HG03460 (cell line): ENCODE measurements around the gene HTR3C.

Experiments used
- ATAC-seq: cut with Tn5 transposase; IDR thresholded peaks from one replicate; pipeline ENCODE4 v1.9.1; 2021; ENCODE audit not compliant: unreplicated experiment

Gene HTR3C

GRCh38 chr3:184082465-184082864 lies 29.6 kb downstream of the HTR3C start:
- ATAC-seq, result no peak

DNA sequence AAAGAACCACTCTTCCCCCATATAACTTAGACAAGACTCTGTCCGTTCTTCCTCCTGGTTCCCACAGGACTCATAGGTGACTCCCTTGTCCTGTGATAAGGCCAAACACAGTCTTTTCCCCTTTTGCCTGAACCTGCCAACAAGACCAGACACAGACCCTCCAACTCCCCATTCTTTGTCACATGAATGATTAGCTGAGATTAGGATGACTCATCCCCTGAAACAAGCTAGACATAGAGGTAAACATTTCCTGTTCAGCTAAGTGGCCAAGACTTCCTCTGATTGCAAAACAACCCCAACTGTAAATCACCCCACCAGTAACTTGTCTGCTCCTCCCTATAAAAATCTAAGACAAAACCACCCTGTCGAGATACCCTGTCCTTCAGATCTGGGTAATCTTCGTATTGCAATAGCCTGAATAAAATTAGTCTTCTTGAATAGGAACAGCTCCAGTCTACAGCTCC lies 32.6 kb downstream of the HTR3C start:
- no peak for ATAC-seq

- ATAC-seq, result no peak
Measured at GRCh38 chr3:184092199-184092598, 39.4 kb downstream of the HTR3C start.

GRCh38 chr3:184096811-184097383 lies 44.0 kb downstream of the HTR3C start, which contains the start of gene HTR3E:
HTR3E (plus strand) TSS chr3:184097064; CDS start chr3:184097530, 466 bp downstream.
- no peak for ATAC-seq

DNA sequence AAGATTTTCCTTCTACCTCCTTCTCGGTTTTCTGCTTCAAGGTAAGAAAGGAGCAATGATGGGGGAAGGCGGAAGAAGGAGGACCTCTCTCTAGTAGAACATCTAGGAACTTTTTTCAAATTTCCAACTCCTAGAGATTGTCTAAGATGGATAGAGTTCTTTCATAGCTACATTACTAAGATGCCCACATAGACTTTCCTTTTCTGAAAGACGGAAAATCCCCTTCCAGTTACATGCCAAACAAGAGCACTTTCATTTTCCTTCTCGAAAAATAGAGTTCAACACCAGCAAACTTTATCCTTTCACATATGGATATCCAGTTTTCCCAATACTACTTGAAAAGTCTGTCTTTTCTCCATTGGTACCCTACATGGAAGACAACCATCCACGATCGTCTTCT lies 44.7 kb downstream of the HTR3C start:
- ATAC-seq, result no peak

- ATAC-seq, result no peak
Measured at GRCh38 chr3:184099806-184100686, 47.2 kb downstream of the HTR3C start.
